HepG2 (cell line): Measurements from ENCODE around the gene GMNN. TPM values are rescaled to one million over a fixed set of nuclear protein-coding genes. Genes with fewer than 3 reads are reported as not detected.

Experiments
- BRCA1 ChIP-seq: sonication (generic); formaldehyde crosslinking; IDR thresholded peaks from 2 replicates; pipeline ENCODE4 v1.4.0; 2020; ENCODE audit warnings: missing genetic modification reagents
- CENPX ChIP-seq: sonication (generic); formaldehyde crosslinking; IDR thresholded peaks from 2 replicates; pipeline ENCODE4 v1.9.0; 2021; ENCODE audit warnings: mild to moderate bottlenecking, missing genetic modification reagents, moderate library complexity
- FOXK1 ChIP-seq: sonication (generic); formaldehyde crosslinking; IDR thresholded peaks from 2 replicates; pipeline ENCODE4 v1.4.0; 2020; ENCODE audit warnings: low read depth, missing genetic modification reagents, borderline replicate concordance
- HCFC1 ChIP-seq: fragments of 150-350 bp; IDR thresholded peaks from 2 replicates; pipeline ENCODE4 v1.6.1; 2014; ENCODE audit warnings: low read depth, low read length
- IRF2 ChIP-seq: IDR thresholded peaks from 2 replicates; pipeline ENCODE4 v1.6.1; 2018; ENCODE audit warnings: missing genetic modification reagents, missing compliant biosample characterization
- JUNB ChIP-seq: sonication (generic); formaldehyde crosslinking; IDR thresholded peaks from 2 replicates; pipeline ENCODE4 v1.8.0; 2022; ENCODE audit warnings: missing genetic modification reagents, mild to moderate bottlenecking, borderline replicate concordance
- KDM1A ChIP-seq: IDR thresholded peaks from 2 replicates; pipeline ENCODE4 v1.6.1; 2016; ENCODE audit warnings: missing compliant biosample characterization
- KIAA2018 ChIP-seq: sonication (generic); formaldehyde crosslinking; IDR thresholded peaks from 2 replicates; pipeline ENCODE4 v1.5.0; 2020; ENCODE audit warnings: mild to moderate bottlenecking, missing genetic modification reagents, borderline replicate concordance
- PAF1 ChIP-seq: IDR thresholded peaks from 2 replicates; pipeline ENCODE4 v1.6.1; 2016; ENCODE audit warnings: missing genetic modification reagents, missing compliant biosample characterization
- ZBTB21 ChIP-seq: sonication (generic); formaldehyde crosslinking; IDR thresholded peaks from 2 replicates; pipeline ENCODE4 v1.4.0; 2020; ENCODE audit warnings: missing genetic modification reagents
- ZFP36L1 ChIP-seq: sonication (generic); formaldehyde crosslinking; IDR thresholded peaks from 2 replicates; pipeline ENCODE4 v1.8.0; 2022; ENCODE audit warnings: mild to moderate bottlenecking, missing genetic modification reagents, moderate library complexity
- ZNF12 ChIP-seq: sonication (generic); formaldehyde crosslinking; IDR thresholded peaks from 2 replicates; pipeline ENCODE4 v1.5.0; 2020; ENCODE audit warnings: missing genetic modification reagents
- ZNF143 ChIP-seq: sonication (generic); formaldehyde crosslinking; IDR thresholded peaks from 2 replicates; pipeline ENCODE4 v1.4.0; 2020; ENCODE audit warnings: missing genetic modification reagents
- ZNF350 ChIP-seq: sonication (generic); formaldehyde crosslinking; IDR thresholded peaks from 2 replicates; pipeline ENCODE4 v1.4.0; 2020; ENCODE audit warnings: mild to moderate bottlenecking, low read depth, missing genetic modification reagents, borderline replicate concordance
- ZNF414 ChIP-seq: sonication (generic); formaldehyde crosslinking; IDR thresholded peaks from 2 replicates; pipeline ENCODE4 v1.5.0; 2020; ENCODE audit warnings: missing genetic modification reagents
- ZNF644 ChIP-seq: IDR thresholded peaks from 2 replicates; pipeline ENCODE4 v1.6.1; 2016; ENCODE audit warnings: low read depth
- ZNF879 ChIP-seq: sonication (generic); formaldehyde crosslinking; IDR thresholded peaks from 2 replicates; pipeline ENCODE4 v1.8.1; 2023; ENCODE audit warnings: missing genetic modification reagents
- polyA plus RNA-seq, 8 experiments: library from polyadenylated mRNA; depleted of rRNA in 3 of 8; stranded (reverse) in 7 of 8; unstranded in 1 of 8; fragments of >200 nt; fragmentation: Illumina TruSeq in 4 of 8; extraction: Trizol in 4 of 8; gene quantifications; 2 replicates each; pipeline versions ENCODE4 v1.2.1 to v1.2.3, GENCODE V29; 2011 to 2016; ENCODE audit warnings: low read depth in 4 of 8, missing spikeins in 1 of 8, mixed read lengths in 1 of 8; ENCODE audit not compliant: insufficient read depth in 1 of 8
- total RNA-seq, 5 experiments: library from RNA; depleted of rRNA; stranded (reverse); fragments of >200 nt; fragmentation: Illumina TruSeq; extraction: Trizol; gene quantifications; 2 replicates each; pipeline ENCODE4 v1.2.3, GENCODE V29; 2016; ENCODE audit warnings: low read depth in 1 of 5
- TF ChIP-seq, protein P1 (sequence below): IDR thresholded peaks from 2 replicates; pipeline ENCODE4 v1.6.1; 2016
- TF ChIP-seq, protein P2 (sequence below): fragments of 450-650 bp; IDR thresholded peaks from 2 replicates; pipeline ENCODE4 v1.6.1; 2016

The GMNN gene
- total and polyA plus RNA-seq, 2 of the 13 experiments (the other 11 are each of a cell fraction or from before 2014, with no cell fraction given), result 61.8 to 154 TPM

- 0 out of 2 replicates have a peak, but pooled peaks have one; percentile 88 for TF ChIP-seq KIAA2018
- TF ChIP-seq KDM1A (CRISPR knock-in tag), result no peak
- TF ChIP-seq FOXK1 (CRISPR knock-in tag), result peak; percentile 69; the same call in 1 of the 2 replicates
- TF ChIP-seq, protein P1, sequence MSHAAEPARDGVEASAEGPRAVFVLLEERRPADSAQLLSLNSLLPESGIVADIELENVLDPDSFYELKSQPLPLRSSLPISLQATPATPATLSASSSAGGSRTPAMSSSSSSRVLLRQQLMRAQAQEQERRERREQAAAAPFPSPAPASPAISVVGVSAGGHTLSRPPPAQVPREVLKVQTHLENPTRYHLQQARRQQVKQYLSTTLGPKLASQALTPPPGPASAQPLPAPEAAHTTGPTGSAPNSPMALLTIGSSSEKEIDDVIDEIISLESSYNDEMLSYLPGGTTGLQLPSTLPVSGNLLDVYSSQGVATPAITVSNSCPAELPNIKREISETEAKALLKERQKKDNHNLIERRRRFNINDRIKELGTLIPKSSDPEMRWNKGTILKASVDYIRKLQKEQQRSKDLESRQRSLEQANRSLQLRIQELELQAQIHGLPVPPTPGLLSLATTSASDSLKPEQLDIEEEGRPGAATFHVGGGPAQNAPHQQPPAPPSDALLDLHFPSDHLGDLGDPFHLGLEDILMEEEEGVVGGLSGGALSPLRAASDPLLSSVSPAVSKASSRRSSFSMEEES, result peak; percentile 90
- TF ChIP-seq ZBTB21 (CRISPR knock-in tag), result no peak
- TF ChIP-seq, protein P2, sequence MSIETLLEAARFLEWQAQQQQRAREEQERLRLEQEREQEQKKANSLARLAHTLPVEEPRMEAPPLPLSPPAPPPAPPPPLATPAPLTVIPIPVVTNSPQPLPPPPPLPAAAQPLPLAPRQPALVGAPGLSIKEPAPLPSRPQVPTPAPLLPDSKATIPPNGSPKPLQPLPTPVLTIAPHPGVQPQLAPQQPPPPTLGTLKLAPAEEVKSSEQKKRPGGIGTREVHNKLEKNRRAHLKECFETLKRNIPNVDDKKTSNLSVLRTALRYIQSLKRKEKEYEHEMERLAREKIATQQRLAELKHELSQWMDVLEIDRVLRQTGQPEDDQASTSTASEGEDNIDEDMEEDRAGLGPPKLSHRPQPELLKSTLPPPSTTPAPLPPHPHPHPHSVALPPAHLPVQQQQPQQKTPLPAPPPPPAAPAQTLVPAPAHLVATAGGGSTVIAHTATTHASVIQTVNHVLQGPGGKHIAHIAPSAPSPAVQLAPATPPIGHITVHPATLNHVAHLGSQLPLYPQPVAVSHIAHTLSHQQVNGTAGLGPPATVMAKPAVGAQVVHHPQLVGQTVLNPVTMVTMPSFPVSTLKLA, result peak; percentile 29; the same call in 1 of the 2 replicates
- TF ChIP-seq ZNF644, result no peak
- peak; percentile 96 for TF ChIP-seq ZNF879 (CRISPR knock-in tag)
- no peak for TF ChIP-seq ZNF12
- TF ChIP-seq ZNF143 (CRISPR knock-in tag), result no peak; the same call in none of the 2 replicates
- TF ChIP-seq BRCA1 (CRISPR knock-in tag), result peak; percentile 93
- peak; percentile 99 for TF ChIP-seq ZFP36L1 (CRISPR knock-in tag)
- TF ChIP-seq ZNF414 (CRISPR knock-in tag), result peak; percentile 98
- TF ChIP-seq PAF1 (CRISPR knock-in tag), result no peak
- no peak for TF ChIP-seq HCFC1
- TF ChIP-seq JUNB (CRISPR knock-in tag), result peak; percentile 59; the same call in 1 of the 2 replicates
- peak; percentile 95 for TF ChIP-seq ZNF350 (CRISPR knock-in tag)
- TF ChIP-seq CENPX (CRISPR knock-in tag), result no peak
- TF ChIP-seq IRF2, result peak; percentile 61
Observed at GRCh38 chr6:24774696-24775519, at the start of gene GMNN (continued).
